ENCODE results near the gene OSBPL9. TPM values are rescaled to one million over a fixed set of nuclear protein-coding genes. Genes with fewer than 3 reads are reported as not detected.

OSBPL9 gene
- total RNA-seq, 1 donor from 2014 or later, result 149 TPM

GRCh38 chr1:51749151-51749550, 132.3 kb downstream of the OSBPL9 start:
- Mint-ChIP-seq H3K4me3 (no peak overlapping the region), H3K27me3 (ENCODE audit: insufficient read depth, low read depth) (no peaks in the 10 kb centered on the region), H3K4me1 (no peaks in the 10 kb centered on the region), H3K36me3 (peaks cover 17% of the 10 kb centered on the region), H3K9me3 (no peaks in the 10 kb centered on the region), H3K27ac (no peak overlapping the region)
- Histone ChIP-seq H4K20me1 (ENCODE audit: low read depth) (peaks cover 20% of the 10 kb centered on the region), H3K9ac (no peak overlapping the region), H3K27ac (no peak overlapping the region), H3K36me3 (no peaks in the 10 kb centered on the region), H3K27me3 (no peaks in the 10 kb centered on the region), H3K4me2 (no peak overlapping the region), H3K9me3 (ENCODE audit: low read depth) (no peaks in the 10 kb centered on the region), H3F3A (ENCODE audit: low read depth) (peaks cover 11% of the 10 kb centered on the region), H3K4me3 (no peak overlapping the region), H3K4me1 (peaks cover 15% of the 10 kb centered on the region), H3K79me2 (ENCODE audit: low read depth) (peaks cover 19% of the 10 kb centered on the region), H2AFZ (replicated peaks) (no peak overlapping the region)
- no peak for DNase-seq (ENCODE audit: low spot score)
- TF ChIP-seq EZH2phosphoT487 (IDR thresholded peaks at IDR 0.05) (no peak), CTCF (IDR thresholded peaks at IDR 0.05) (no peak), EZH2 (IDR thresholded peaks at IDR 0.05) (no peak)

GRCh38 chr1:51750218-51750617, 133.3 kb downstream of the OSBPL9 start:
- Mint-ChIP-seq H3K27me3 (ENCODE audit: insufficient read depth, low read depth) (no peaks in the 10 kb centered on the region), H3K36me3 (peaks cover 22% of the 10 kb centered on the region), H3K9me3 (no peaks in the 10 kb centered on the region), H3K4me1 (no peaks in the 10 kb centered on the region), H3K4me3 (no peak overlapping the region), H3K27ac (no peak overlapping the region)
- Histone ChIP-seq H3K4me1 (peaks cover 5% of the 10 kb centered on the region), H3K9me3 (ENCODE audit: low read depth) (no peaks in the 10 kb centered on the region), H2AFZ (replicated peaks) (no peak overlapping the region), H3K9ac (no peak overlapping the region), H3K27ac (no peak overlapping the region), H3F3A (ENCODE audit: low read depth) (peaks cover under 1% of the 10 kb centered on the region), H3K4me2 (no peak overlapping the region), H4K20me1 (ENCODE audit: low read depth) (peaks cover 9% of the 10 kb centered on the region), H3K79me2 (ENCODE audit: low read depth) (peaks cover 8% of the 10 kb centered on the region), H3K27me3 (no peaks in the 10 kb centered on the region), H3K4me3 (no peak overlapping the region), H3K36me3 (no peaks in the 10 kb centered on the region)
- DNase-seq (ENCODE audit: low spot score), result no peak
- TF ChIP-seq CTCF (IDR thresholded peaks at IDR 0.05) (no peak), EZH2phosphoT487 (IDR thresholded peaks at IDR 0.05) (no peak), EZH2 (IDR thresholded peaks at IDR 0.05) (no peak)

GRCh38 chr1:51750729-51751128, 133.8 kb downstream of the OSBPL9 start:
- no peak for DNase-seq (ENCODE audit: low spot score)
- H3K27ac ChIP-seq, result no peak overlapping the region
- peaks cover under 1% of the 10 kb centered on the region for H3K4me1 ChIP-seq
- no peak overlapping the region for H3K9ac ChIP-seq
- Mint-ChIP-seq H3K9me3 (no peaks in the 10 kb centered on the region), H3K4me3 (no peak overlapping the region), H3K27ac (no peak overlapping the region), H3K4me1 (no peaks in the 10 kb centered on the region), H3K36me3 (peaks cover 26% of the 10 kb centered on the region), H3K27me3 (ENCODE audit: insufficient read depth, low read depth) (no peaks in the 10 kb centered on the region)
- H3K36me3 ChIP-seq, result no peaks in the 10 kb centered on the region
- H3K27me3 ChIP-seq, result no peaks in the 10 kb centered on the region
- no peak overlapping the region for H3K4me3 ChIP-seq
- H3K9me3 ChIP-seq (ENCODE audit: low read depth), result no peaks in the 10 kb centered on the region
- no peak overlapping the region for H3K4me2 ChIP-seq
- H3F3A ChIP-seq (ENCODE audit: low read depth), result no peaks in the 10 kb centered on the region
- peaks cover 5% of the 10 kb centered on the region for H3K79me2 ChIP-seq (ENCODE audit: low read depth)
- H4K20me1 ChIP-seq (ENCODE audit: low read depth), result peaks cover 4% of the 10 kb centered on the region
- H2AFZ ChIP-seq (replicated peaks), result no peak overlapping the region
- no peak for TF ChIP-seq EZH2phosphoT487 (IDR thresholded peaks at IDR 0.05)
- no peak for TF ChIP-seq CTCF (IDR thresholded peaks at IDR 0.05)
- TF ChIP-seq EZH2 (IDR thresholded peaks at IDR 0.05), result no peak
